Measurements from ENCODE around the gene ANGPTL4. TPM values are rescaled to one million over a fixed set of nuclear protein-coding genes. Genes with fewer than 3 reads are reported as not detected.

ANGPTL4 gene
- total and polyA plus RNA-seq, 7 experiments from 2014 or later, result 1.1 TPM; not detected in 6

DNA sequence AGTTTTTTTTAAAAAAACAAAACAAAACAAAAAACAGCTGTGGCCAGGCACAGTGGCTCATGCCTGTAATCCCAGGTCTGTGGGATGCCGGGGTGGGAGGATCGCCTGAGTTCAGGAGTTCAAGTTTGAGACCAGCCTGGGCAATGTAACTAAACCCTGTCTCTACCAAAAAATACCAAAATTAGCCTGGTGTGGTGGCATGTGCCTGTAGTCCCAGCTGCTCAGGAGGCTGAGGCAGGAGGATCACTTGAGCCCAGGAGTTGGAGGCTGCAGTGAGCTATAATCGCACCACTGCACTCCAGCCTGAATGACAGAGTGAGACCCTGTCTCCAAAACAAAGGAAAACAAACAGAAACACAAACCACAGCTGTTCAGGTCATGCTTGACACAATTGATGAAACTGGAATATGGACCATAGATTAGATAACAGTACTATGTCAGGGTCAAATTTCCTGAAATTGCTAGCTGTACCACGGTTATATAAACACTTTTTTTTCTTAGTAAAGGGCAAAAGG, 6.9 kb upstream of the ANGPTL4 start:
- Mint-ChIP-seq H3K4me1 (peaks cover 0 to 18% (median 4%) of the 10 kb centered on the region in 7 donors), H3K27me3 (peaks cover 4 to 18% (median 7%) of the 10 kb centered on the region in 5 donors), H3K9me3 (peaks cover 0 to 3% (median 0%) of the 10 kb centered on the region in 11 donors), H3K36me3 (no peaks in the 10 kb centered on the region), H3K27ac (no peak overlapping the region), H3K4me3 (no peak overlapping the region)
- ATAC-seq, result no peak
- intact Hi-C loops (cut with micrococcal nuclease), result loop anchor here in 1 of 2 donors (10.0 kb wide), 1 partner anchor 128 kb away; no protein-coding TSS in a partner anchor
- H3K27me3 ChIP-seq (ENCODE audit: control insufficient read depth in 2 of 2, insufficient read depth in 2 of 2, low read length in 2 of 2), result no peaks in the 10 kb centered on the region
- no peaks in the 10 kb centered on the region for H3K4me1 ChIP-seq (ENCODE audit: control insufficient read depth in 2 of 2, insufficient read depth in 2 of 2, low read length in 2 of 2)
- H3K36me3 ChIP-seq (ENCODE audit: control insufficient read depth in 2 of 3, insufficient read depth in 3 of 3, low read length in 3 of 3), result no peaks in the 10 kb centered on the region
- CTCF ChIA-PET, result interaction anchor here (0.7 kb wide), 1 partner anchor 50 kb away, joined by 3 read pairs; no protein-coding TSS in a partner anchor
- no peaks in the 10 kb centered on the region for H3K9me3 ChIP-seq (ENCODE audit: control insufficient read depth in 2 of 3, low read length in 3 of 3)
- no peak for DNase-seq
- no peak overlapping the region for H3K27ac ChIP-seq (ENCODE audit: low read depth, low read length)
- H3K4me3 ChIP-seq (ENCODE audit: low read length), result no peak overlapping the region
- POLR2A ChIA-PET, result interaction anchor here (0.6 kb wide), 1 partner anchor 21 kb away, joined by 4 read pairs; no protein-coding TSS in a partner anchor

DNA sequence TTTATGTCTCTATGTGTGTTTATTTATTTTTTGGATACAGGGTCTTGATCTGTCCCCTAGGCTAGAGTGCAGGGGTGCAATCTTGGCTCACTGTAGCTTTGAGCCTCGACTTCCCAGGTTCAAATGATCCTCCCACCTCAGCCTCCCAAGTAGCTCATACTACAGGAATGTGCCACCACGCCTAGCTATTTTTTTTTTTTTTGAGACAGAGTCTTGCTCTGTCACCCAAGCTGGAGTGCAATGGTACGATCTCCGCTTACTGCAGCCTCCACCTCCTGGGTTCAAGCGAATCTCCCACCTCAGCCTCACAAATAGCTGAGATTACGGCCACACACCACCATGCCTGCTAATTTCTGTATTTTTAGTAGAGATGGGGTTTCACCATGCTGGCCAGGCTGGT, 5.0 kb upstream of the ANGPTL4 start:
- peaks cover 7 to 23% (median 10%) of the 10 kb centered on the region in 7 donors for H3K4me1 Mint-ChIP-seq
- Histone ChIP-seq H3K27ac (ENCODE audit: low read depth, low read length) (no peak overlapping the region), H3K4me3 (ENCODE audit: low read length) (no peak overlapping the region), H3K27me3 (ENCODE audit: control insufficient read depth in 2 of 2, insufficient read depth in 2 of 2, low read length in 2 of 2) (peaks cover 0 to 4% of the 10 kb centered on the region in 2 donors), H3K36me3 (ENCODE audit: control insufficient read depth in 2 of 3, insufficient read depth in 3 of 3, low read length in 3 of 3) (no peaks in the 10 kb centered on the region), H3K9me3 (ENCODE audit: control insufficient read depth in 2 of 3, low read length in 3 of 3) (no peaks in the 10 kb centered on the region), H3K4me1 (ENCODE audit: control insufficient read depth in 2 of 2, insufficient read depth in 2 of 2, low read length in 2 of 2) (no peaks in the 10 kb centered on the region)
- ChIA-PET POLR2A (interaction anchor here (0.8 kb wide), 1 partner anchor 18 kb away, joined by 3 read pairs; no protein-coding TSS in a partner anchor), CTCF (interaction anchor here (0.7 kb wide), 2 partner anchors 266 to 286 kb away, joined by 3 to 4 read pairs; no protein-coding TSS in a partner anchor)
- H3K36me3 Mint-ChIP-seq, result no peaks in the 10 kb centered on the region
- H3K27me3 Mint-ChIP-seq, result peaks cover 4 to 26% (median 12%) of the 10 kb centered on the region in 5 donors
- no peak overlapping the region for H3K4me3 Mint-ChIP-seq
- no peak for ATAC-seq
- peaks cover 0 to 3% (median 0%) of the 10 kb centered on the region in 11 donors for H3K9me3 Mint-ChIP-seq
- H3K27ac Mint-ChIP-seq, result no peak overlapping the region
- intact Hi-C loops (cut with micrococcal nuclease), result loop anchor here in 1 of 2 donors (10.0 kb wide), 1 partner anchor 126 kb away; no protein-coding TSS in a partner anchor
- DNase-seq, result no peak

DNA sequence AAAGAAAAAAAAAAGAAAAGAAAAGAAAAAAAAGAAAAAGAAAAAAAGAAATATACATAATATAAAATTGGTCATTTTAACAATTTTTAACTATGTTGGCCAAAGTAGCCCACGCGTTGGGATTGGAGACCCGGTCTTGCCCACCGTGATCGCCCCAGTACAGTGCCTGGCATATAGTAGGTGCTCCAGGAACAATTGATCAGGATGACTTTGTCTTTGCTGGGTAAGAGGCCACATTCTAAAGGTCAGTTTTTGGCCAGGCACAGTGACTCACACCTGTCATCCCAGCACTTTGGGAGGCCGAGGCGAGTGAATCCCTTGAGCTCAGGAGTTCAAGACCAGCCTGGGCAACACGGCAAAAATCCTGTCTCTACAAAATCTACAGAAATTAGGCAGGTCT, 3.8 kb upstream of the ANGPTL4 start:
- peaks cover 7 to 23% (median 10%) of the 10 kb centered on the region in 7 donors for H3K4me1 Mint-ChIP-seq
- peaks cover 0 to 3% (median 0%) of the 10 kb centered on the region in 11 donors for H3K9me3 Mint-ChIP-seq
- peaks cover 0 to 4% of the 10 kb centered on the region in 2 donors for H3K27me3 ChIP-seq (ENCODE audit: control insufficient read depth in 2 of 2, insufficient read depth in 2 of 2, low read length in 2 of 2)
- H3K27me3 Mint-ChIP-seq, result peaks cover 4 to 25% (median 14%) of the 10 kb centered on the region in 5 donors
- intact Hi-C loops (cut with micrococcal nuclease), result no loop called here
- H3K36me3 Mint-ChIP-seq, result no peaks in the 10 kb centered on the region
- ChIA-PET CTCF (no interaction called here), POLR2A (no interaction called here)
- no peak for DNase-seq
- no peak overlapping the region for H3K27ac Mint-ChIP-seq
- ATAC-seq, result no peak
- H3K9me3 ChIP-seq (ENCODE audit: control insufficient read depth in 2 of 3, low read length in 3 of 3), result no peaks in the 10 kb centered on the region
- H3K4me3 Mint-ChIP-seq, result no peak overlapping the region
- H3K36me3 ChIP-seq (ENCODE audit: control insufficient read depth in 2 of 3, insufficient read depth in 3 of 3, low read length in 3 of 3), result no peaks in the 10 kb centered on the region
- H3K4me1 ChIP-seq (ENCODE audit: control insufficient read depth in 2 of 2, insufficient read depth in 2 of 2, low read length in 2 of 2), result no peaks in the 10 kb centered on the region
- H3K27ac ChIP-seq (ENCODE audit: low read depth, low read length), result no peak overlapping the region
- H3K4me3 ChIP-seq (ENCODE audit: low read length), result no peak overlapping the region

DNA sequence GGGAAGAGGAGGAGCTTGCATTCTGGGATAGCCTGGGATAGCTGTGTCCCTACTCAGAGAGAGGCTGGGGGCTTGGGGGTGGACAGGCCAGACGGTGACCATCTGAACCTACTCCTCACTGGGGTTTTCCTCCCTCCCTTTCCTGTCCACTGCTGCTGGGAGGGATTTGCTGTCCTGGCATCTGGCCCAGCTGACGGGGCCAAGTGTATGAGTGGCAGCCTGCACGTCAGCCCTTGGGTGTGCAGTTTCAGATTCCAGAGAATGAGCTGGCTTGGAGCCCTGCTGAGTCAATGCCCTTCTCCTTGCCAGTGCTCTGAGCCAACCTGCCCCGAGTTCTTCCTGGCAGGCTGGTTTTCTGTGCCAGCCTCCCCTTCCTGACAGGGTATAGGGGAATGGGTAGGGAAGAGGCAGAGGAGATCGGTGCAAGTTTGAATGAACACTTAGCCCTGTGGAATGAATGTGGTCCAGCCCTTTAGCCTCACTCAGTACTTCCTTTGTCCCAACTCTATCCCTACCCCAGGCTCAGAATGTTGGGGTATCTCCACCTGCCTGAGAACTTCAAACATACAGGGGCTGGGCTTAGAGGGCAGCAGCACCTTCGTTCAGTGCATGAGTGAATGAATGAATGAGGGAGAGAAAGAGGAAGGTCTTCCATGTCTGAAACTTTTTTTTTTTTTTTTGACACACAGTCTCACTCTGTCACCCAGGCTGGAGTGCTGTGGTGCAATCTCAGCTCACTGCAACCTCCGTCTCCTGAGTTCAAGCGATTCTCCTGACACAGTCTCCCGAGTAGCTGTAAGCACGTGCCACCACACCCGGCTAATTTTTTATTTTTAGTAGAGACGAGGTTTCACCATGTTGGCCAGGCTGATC, 1.8 kb upstream of the ANGPTL4 start:
- Histone ChIP-seq H3K4me3 (ENCODE audit: low read length) (no peak overlapping the region), H3K36me3 (ENCODE audit: control insufficient read depth in 2 of 3, insufficient read depth in 3 of 3, low read length in 3 of 3) (no peaks in the 10 kb centered on the region), H3K9me3 (ENCODE audit: control insufficient read depth in 2 of 3, low read length in 3 of 3) (no peaks in the 10 kb centered on the region), H3K4me1 (ENCODE audit: control insufficient read depth in 2 of 2, insufficient read depth in 2 of 2, low read length in 2 of 2) (no peaks in the 10 kb centered on the region), H3K27me3 (ENCODE audit: control insufficient read depth in 2 of 2, insufficient read depth in 2 of 2, low read length in 2 of 2) (peaks cover 0 to 4% of the 10 kb centered on the region in 2 donors), H3K27ac (ENCODE audit: low read depth, low read length) (no peak overlapping the region)
- H3K4me1 Mint-ChIP-seq, result peaks cover 7 to 17% (median 10%) of the 10 kb centered on the region in 7 donors
- POLR2A ChIA-PET, result interaction anchor here (0.7 to 1.0 kb wide), 3 partner anchors 8 to 76 kb away, joined by 3 to 4 read pairs (median 3); no protein-coding TSS in a partner anchor
- peaks cover 15 to 35% (median 30%) of the 10 kb centered on the region in 5 donors for H3K27me3 Mint-ChIP-seq
- intact Hi-C loops (cut with micrococcal nuclease), result no loop called here
- no peaks in the 10 kb centered on the region for H3K9me3 Mint-ChIP-seq
- CTCF ChIA-PET, result interaction anchor here (1.6 kb wide), 1 partner anchor 8 kb away, joined by 4 read pairs; no protein-coding TSS in a partner anchor
- DNase-seq (no peak), ATAC-seq (peak; percentile 55)
- no peak overlapping the region for H3K27ac Mint-ChIP-seq
- peak overlapping the region in 4 of 10 donors; percentile 25 to 45 (median 39) for H3K4me3 Mint-ChIP-seq
- peaks cover 0 to 2% (median 0%) of the 10 kb centered on the region in 5 donors for H3K36me3 Mint-ChIP-seq

DNA sequence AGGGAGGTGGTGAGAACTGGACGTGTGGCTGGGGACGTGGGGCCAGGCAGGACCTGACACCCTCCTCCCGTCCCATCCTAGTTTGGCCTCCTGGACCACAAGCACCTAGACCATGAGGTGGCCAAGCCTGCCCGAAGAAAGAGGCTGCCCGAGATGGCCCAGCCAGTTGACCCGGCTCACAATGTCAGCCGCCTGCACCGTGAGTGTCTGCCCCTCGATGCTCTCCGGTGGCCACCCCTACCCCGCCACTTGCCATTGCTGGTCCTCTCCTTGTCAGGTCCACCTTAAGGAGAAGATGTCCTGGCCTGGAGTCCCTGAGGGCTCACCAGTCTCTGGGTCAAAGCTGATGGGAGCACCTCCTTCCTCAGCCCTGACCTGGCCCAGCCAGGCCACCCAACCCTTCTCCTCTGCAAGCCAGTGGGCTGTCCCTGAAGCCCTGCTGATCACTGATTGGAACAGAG, 2.2 kb downstream of the ANGPTL4 start:
- no peak overlapping the region for H3K27ac ChIP-seq (ENCODE audit: low read depth, low read length)
- no peak overlapping the region for H3K4me3 ChIP-seq (ENCODE audit: low read length)
- H3K4me3 Mint-ChIP-seq, result peak overlapping the region in 1 of 10 donors; percentile 3
- CTCF ChIA-PET, result interaction anchor here (0.5 kb wide), 1 partner anchor 29 kb away, joined by 4 read pairs; no protein-coding TSS in a partner anchor
- DNase-seq (no peak), ATAC-seq (no peak)
- POLR2A ChIA-PET, result no interaction called here
- H3K4me1 ChIP-seq (ENCODE audit: control insufficient read depth in 2 of 2, insufficient read depth in 2 of 2, low read length in 2 of 2), result no peaks in the 10 kb centered on the region
- no peaks in the 10 kb centered on the region for H3K9me3 ChIP-seq (ENCODE audit: control insufficient read depth in 2 of 3, low read length in 3 of 3)
- peaks cover 33 to 48% (median 38%) of the 10 kb centered on the region in 5 donors for H3K27me3 Mint-ChIP-seq
- no peak overlapping the region for H3K27ac Mint-ChIP-seq
- H3K36me3 Mint-ChIP-seq, result peaks cover 0 to 6% (median 2%) of the 10 kb centered on the region in 5 donors
- peaks cover 7 to 21% (median 13%) of the 10 kb centered on the region in 7 donors for H3K4me1 Mint-ChIP-seq
- H3K27me3 ChIP-seq (ENCODE audit: control insufficient read depth in 2 of 2, insufficient read depth in 2 of 2, low read length in 2 of 2), result peaks cover 0 to 4% of the 10 kb centered on the region in 2 donors
- intact Hi-C loops (cut with micrococcal nuclease), result no loop called here
- no peaks in the 10 kb centered on the region for H3K36me3 ChIP-seq (ENCODE audit: control insufficient read depth in 2 of 3, insufficient read depth in 3 of 3, low read length in 3 of 3)
- H3K9me3 Mint-ChIP-seq, result no peaks in the 10 kb centered on the region

DNA sequence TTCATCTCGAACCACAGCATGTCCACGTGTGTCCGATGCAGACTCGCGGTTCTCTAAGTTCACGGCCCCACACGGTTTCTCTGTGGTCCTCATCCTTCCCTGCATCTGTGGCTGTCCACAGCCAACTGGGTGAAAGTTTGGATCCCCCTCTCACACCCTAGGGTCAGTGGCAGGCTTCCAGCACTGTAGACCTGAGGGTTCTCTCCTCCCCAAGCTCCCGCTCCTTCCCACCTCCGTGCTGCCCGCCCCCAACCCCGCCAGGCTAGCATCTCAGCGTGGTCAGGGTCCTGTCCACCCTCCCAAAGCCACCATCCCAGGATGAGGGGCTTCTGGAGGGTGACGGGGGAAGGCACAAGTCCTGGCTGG, 3.0 kb downstream of the ANGPTL4 start:
- H3K4me3 Mint-ChIP-seq, result no peak overlapping the region
- Histone ChIP-seq H3K36me3 (ENCODE audit: control insufficient read depth in 2 of 3, insufficient read depth in 3 of 3, low read length in 3 of 3) (no peaks in the 10 kb centered on the region), H3K4me1 (ENCODE audit: control insufficient read depth in 2 of 2, insufficient read depth in 2 of 2, low read length in 2 of 2) (no peaks in the 10 kb centered on the region), H3K9me3 (ENCODE audit: control insufficient read depth in 2 of 3, low read length in 3 of 3) (no peaks in the 10 kb centered on the region), H3K4me3 (ENCODE audit: low read length) (no peak overlapping the region), H3K27ac (ENCODE audit: low read depth, low read length) (no peak overlapping the region), H3K27me3 (ENCODE audit: control insufficient read depth in 2 of 2, insufficient read depth in 2 of 2, low read length in 2 of 2) (peaks cover 0 to 4% of the 10 kb centered on the region in 2 donors)
- ChIA-PET POLR2A (no interaction called here), CTCF (interaction anchor here (0.5 kb wide), 1 partner anchor 30 kb away, joined by 4 read pairs; no protein-coding TSS in a partner anchor)
- no peak for DNase-seq
- no peak for ATAC-seq
- H3K9me3 Mint-ChIP-seq, result no peaks in the 10 kb centered on the region
- peaks cover 29 to 45% (median 35%) of the 10 kb centered on the region in 5 donors for H3K27me3 Mint-ChIP-seq
- peaks cover 0 to 6% (median 2%) of the 10 kb centered on the region in 5 donors for H3K36me3 Mint-ChIP-seq
- no peak overlapping the region for H3K27ac Mint-ChIP-seq
- intact Hi-C loops (cut with micrococcal nuclease), result no loop called here
- peaks cover 7 to 18% (median 12%) of the 10 kb centered on the region in 7 donors for H3K4me1 Mint-ChIP-seq

All from naive thymus-derived CD4-positive, alpha-beta T cell (primary cell).